ENCODE results near the gene GAST. TPM values are rescaled to one million over a fixed set of nuclear protein-coding genes. Genes with fewer than 3 reads are reported as not detected.

Gene GAST
- total and polyA plus RNA-seq, 9 of the 15 experiments (the other 6 are each of a cell fraction or from before 2014, with no cell fraction given), result not detected

DNA sequence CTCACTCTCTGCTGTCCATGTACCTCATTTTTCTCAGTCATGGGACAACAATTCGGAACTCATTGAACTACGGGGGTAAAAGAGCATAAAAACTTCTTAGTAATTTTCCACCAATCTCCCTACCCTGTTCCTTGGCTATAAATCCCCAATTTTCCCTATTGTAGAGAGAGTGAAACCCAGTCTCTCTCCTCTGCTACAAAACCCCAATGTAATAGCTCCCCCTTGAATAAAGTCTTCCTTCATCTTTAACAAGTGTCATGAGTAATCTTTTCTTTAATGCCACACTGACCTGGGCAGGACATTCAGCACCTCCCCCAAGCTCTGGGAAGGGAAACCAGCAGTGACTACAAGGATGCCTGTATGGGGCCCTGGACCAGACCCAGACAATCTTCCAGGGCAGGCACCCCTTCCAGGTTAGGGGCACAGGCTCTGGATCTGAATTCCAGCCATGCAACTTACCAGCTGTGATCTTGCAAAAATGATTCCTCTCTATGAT is 33.7 kb upstream of the GAST start (continued):
- TF ChIP-seq, protein P1, sequence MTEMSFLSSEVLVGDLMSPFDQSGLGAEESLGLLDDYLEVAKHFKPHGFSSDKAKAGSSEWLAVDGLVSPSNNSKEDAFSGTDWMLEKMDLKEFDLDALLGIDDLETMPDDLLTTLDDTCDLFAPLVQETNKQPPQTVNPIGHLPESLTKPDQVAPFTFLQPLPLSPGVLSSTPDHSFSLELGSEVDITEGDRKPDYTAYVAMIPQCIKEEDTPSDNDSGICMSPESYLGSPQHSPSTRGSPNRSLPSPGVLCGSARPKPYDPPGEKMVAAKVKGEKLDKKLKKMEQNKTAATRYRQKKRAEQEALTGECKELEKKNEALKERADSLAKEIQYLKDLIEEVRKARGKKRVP (CRISPR knock-in tag; IDR thresholded peaks at IDR 0.05), result peak; percentile 93
- TF ChIP-seq PURB (CRISPR knock-in tag; IDR thresholded peaks at IDR 0.05; ENCODE audit: low read depth) (no peak), ZNF778 (CRISPR knock-in tag; IDR thresholded peaks at IDR 0.05) (no peak), ZSCAN29 (IDR thresholded peaks at IDR 0.05) (peak; percentile 61), HMG20A (CRISPR knock-in tag; conservative IDR thresholded peaks at IDR 0.05) (no peak), FOXK2 (conservative IDR thresholded peaks at IDR 0.05 in 1 of 2, IDR thresholded peaks at IDR 0.05 in 1 of 2; ENCODE audit: low read depth in 2 of 2) (peak in 1 of 2 experiments; percentile 6; a peak in 1 of 4 replicates), GTF2B (IDR thresholded peaks at IDR 0.05; ENCODE audit: extremely low read depth, insufficient read length) (peak; percentile 99), ZNF589 (CRISPR knock-in tag; IDR thresholded peaks at IDR 0.05; ENCODE audit: low read depth) (no peak; the same call in 1 of the 2 replicates), ZNF551 (CRISPR knock-in tag; IDR thresholded peaks at IDR 0.05) (peak; percentile 98), ARNT (IDR thresholded peaks at IDR 0.05) (peak; percentile 59 to 91; a peak in 1 of 4 replicates), NBN (IDR thresholded peaks at IDR 0.05; ENCODE audit: low read depth) (peak; percentile 77), CUX1 (CRISPR knock-in tag; IDR thresholded peaks at IDR 0.05) (no peak), RBM22 (IDR thresholded peaks at IDR 0.05; ENCODE audit: low read depth, low read length, poor library complexity, severe bottlenecking) (no peak), CTBP1 (IDR thresholded peaks at IDR 0.05; ENCODE audit: borderline replicate concordance) (no peak)
- TF ChIP-seq, protein P2, sequence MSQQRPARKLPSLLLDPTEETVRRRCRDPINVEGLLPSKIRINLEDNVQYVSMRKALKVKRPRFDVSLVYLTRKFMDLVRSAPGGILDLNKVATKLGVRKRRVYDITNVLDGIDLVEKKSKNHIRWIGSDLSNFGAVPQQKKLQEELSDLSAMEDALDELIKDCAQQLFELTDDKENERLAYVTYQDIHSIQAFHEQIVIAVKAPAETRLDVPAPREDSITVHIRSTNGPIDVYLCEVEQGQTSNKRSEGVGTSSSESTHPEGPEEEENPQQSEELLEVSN (IDR thresholded peaks at IDR 0.05; ENCODE audit: borderline replicate concordance in 1 of 2, extremely low read depth in 1 of 2, insufficient read depth in 1 of 2, insufficient read length in 1 of 2, low read depth in 1 of 2, low read length in 1 of 2, poor library complexity in 1 of 2, severe bottlenecking in 1 of 2), result no peak
- TF ChIP-seq, protein P3, sequence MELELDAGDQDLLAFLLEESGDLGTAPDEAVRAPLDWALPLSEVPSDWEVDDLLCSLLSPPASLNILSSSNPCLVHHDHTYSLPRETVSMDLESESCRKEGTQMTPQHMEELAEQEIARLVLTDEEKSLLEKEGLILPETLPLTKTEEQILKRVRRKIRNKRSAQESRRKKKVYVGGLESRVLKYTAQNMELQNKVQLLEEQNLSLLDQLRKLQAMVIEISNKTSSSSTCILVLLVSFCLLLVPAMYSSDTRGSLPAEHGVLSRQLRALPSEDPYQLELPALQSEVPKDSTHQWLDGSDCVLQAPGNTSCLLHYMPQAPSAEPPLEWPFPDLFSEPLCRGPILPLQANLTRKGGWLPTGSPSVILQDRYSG (tag; conservative IDR thresholded peaks at IDR 0.05; ENCODE audit: low read depth), result no peak
- TF ChIP-seq, protein P4, sequence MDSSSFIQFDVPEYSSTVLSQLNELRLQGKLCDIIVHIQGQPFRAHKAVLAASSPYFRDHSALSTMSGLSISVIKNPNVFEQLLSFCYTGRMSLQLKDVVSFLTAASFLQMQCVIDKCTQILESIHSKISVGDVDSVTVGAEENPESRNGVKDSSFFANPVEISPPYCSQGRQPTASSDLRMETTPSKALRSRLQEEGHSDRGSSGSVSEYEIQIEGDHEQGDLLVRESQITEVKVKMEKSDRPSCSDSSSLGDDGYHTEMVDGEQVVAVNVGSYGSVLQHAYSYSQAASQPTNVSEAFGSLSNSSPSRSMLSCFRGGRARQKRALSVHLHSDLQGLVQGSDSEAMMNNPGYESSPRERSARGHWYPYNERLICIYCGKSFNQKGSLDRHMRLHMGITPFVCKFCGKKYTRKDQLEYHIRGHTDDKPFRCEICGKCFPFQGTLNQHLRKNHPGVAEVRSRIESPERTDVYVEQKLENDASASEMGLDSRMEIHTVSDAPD (CRISPR knock-in tag; IDR thresholded peaks at IDR 0.05), result peak; percentile 62; the same call in 1 of the 2 replicates
